Chondrocyte (in vitro differentiated cells): ENCODE results near the gene TTLL11. TPM values are rescaled to one million over a fixed set of nuclear protein-coding genes. Genes with fewer than 3 reads are reported as not detected.

Experiments
- DNase-seq: peaks from one replicate; pipeline ENCODE4 v3.0.0; 2021; ENCODE audit warnings: mixed read lengths, low spot score
- H3K27ac Mint-ChIP-seq: one replicate; pipeline ENCODE4 v1.8.0; 2021; ENCODE audit warnings: mild to moderate bottlenecking, moderate library complexity, mixed read lengths; ENCODE audit not compliant: unreplicated experiment
- H3K27me3 Mint-ChIP-seq: 2 replicates; pipeline ENCODE4 v1.8.0; 2021; ENCODE audit warnings: low read depth, mixed read lengths
- H3K36me3 Mint-ChIP-seq: 2 replicates; pipeline ENCODE4 v1.8.0; 2021; ENCODE audit warnings: low read depth, mixed read lengths
- H3K4me1 Mint-ChIP-seq: 2 replicates; pipeline ENCODE4 v1.8.0; 2021; ENCODE audit warnings: low read depth, mild to moderate bottlenecking, mixed read lengths
- H3K4me3 Mint-ChIP-seq: one replicate; pipeline ENCODE4 v1.8.0; 2021; ENCODE audit warnings: mild to moderate bottlenecking, moderate library complexity, mixed read lengths; ENCODE audit not compliant: unreplicated experiment
- H3K9me3 Mint-ChIP-seq: 2 replicates; pipeline ENCODE4 v1.8.0; 2021; ENCODE audit warnings: low read depth, mixed read lengths
- CTCF ChIP-seq: fragments of 200-600 bp; sonication (generic); IDR thresholded peaks from 2 replicates; pipeline ENCODE4 v1.5.0; 2021; ENCODE audit warnings: antibody characterized with exemption, mild to moderate bottlenecking, moderate library complexity
- total RNA-seq: library from RNA; stranded (reverse); gene quantifications from 3 replicates; pipeline ENCODE4 v1.2.1, GENCODE V29; 2021

The TTLL11 gene
- total RNA-seq, 1 donor from 2014 or later = 9.1 TPM

DNA sequence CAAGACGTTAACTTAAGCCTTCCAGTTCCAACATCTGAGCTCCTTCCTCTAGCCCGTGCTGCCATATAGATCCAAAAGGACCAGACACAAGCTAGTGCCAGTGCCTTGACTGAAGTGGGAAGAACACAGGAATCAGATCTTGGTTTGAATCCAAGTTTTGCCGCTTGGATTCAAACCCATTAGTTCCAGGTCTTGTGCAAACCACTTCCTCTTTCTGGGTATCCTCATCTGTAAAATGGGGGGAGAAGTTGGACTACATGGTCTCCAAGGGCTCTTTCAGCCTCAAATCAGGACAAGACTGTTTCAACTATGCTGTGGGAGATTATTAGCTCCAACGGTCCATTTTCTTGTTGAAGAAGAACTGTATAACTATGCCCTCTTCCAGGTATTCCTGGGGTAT is 32.6 kb downstream of the TTLL11 start:
- no peaks in the 10 kb centered on the region for H3K27me3 Mint-ChIP-seq

GRCh38 chr9:122059955-122060324 is 33.2 kb downstream of the TTLL11 start:
- no peaks in the 10 kb centered on the region for H3K36me3 Mint-ChIP-seq
- H3K4me1 Mint-ChIP-seq = peaks cover 20% of the 10 kb centered on the region
- H3K27ac Mint-ChIP-seq = no peak overlapping the region
- no peak overlapping the region for H3K4me3 Mint-ChIP-seq
- no peaks in the 10 kb centered on the region for H3K27me3 Mint-ChIP-seq
- H3K9me3 Mint-ChIP-seq = no peaks in the 10 kb centered on the region
- TF ChIP-seq CTCF = no peak
- no peak for DNase-seq

More for the DNA sequence above, 32.6 kb downstream of the TTLL11 start:
- no peaks in the 10 kb centered on the region for H3K36me3 Mint-ChIP-seq
- no peak overlapping the region for H3K27ac Mint-ChIP-seq
- no peak for TF ChIP-seq CTCF
- DNase-seq = no peak
- H3K9me3 Mint-ChIP-seq = no peaks in the 10 kb centered on the region
- no peak overlapping the region for H3K4me3 Mint-ChIP-seq
- H3K4me1 Mint-ChIP-seq = peaks cover 22% of the 10 kb centered on the region

GRCh38 chr9:122059214-122059954 is 33.7 kb downstream of the TTLL11 start:
- H3K36me3 Mint-ChIP-seq = no peaks in the 10 kb centered on the region

DNA sequence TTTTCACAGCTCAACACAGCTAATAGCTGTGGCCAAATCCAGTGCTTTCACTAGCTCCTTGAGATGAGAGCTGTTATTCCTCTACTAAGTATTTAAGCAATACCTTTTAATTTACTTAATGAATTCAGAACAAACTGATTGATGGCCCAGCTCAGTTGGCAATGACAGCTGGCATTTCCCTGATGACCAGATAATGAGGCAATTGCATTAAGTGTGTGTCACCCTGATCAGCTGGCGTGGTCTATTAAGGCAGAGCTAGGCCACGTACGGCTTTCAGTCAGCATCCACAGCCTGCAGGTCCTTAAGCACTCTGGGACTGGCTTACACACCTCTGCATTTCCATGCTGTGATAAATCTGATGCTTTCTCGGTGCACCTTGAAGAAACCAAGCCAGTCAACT is 34.4 kb downstream of the TTLL11 start:
- H3K9me3 Mint-ChIP-seq = no peaks in the 10 kb centered on the region
- TF ChIP-seq CTCF = no peak
- H3K27ac Mint-ChIP-seq = no peak overlapping the region
- H3K27me3 Mint-ChIP-seq = no peaks in the 10 kb centered on the region
- no peak for DNase-seq
- H3K4me1 Mint-ChIP-seq = peaks cover 16% of the 10 kb centered on the region
- H3K4me3 Mint-ChIP-seq = no peak overlapping the region
- no peaks in the 10 kb centered on the region for H3K36me3 Mint-ChIP-seq

More at GRCh38 chr9:122059214-122059954, 33.7 kb downstream of the TTLL11 start:
- no peak for TF ChIP-seq CTCF
- no peak for DNase-seq
- Mint-ChIP-seq H3K9me3 (no peaks in the 10 kb centered on the region), H3K27me3 (no peaks in the 10 kb centered on the region), H3K4me3 (no peak overlapping the region), H3K4me1 (peaks cover 17% of the 10 kb centered on the region), H3K27ac (no peak overlapping the region)

GRCh38 chr9:122058051-122058450 is 35.1 kb downstream of the TTLL11 start:
- no peak for TF ChIP-seq CTCF
- no peak overlapping the region for H3K27ac Mint-ChIP-seq
- no peaks in the 10 kb centered on the region for H3K27me3 Mint-ChIP-seq
- H3K9me3 Mint-ChIP-seq = no peaks in the 10 kb centered on the region
- no peaks in the 10 kb centered on the region for H3K36me3 Mint-ChIP-seq
- no peak overlapping the region for H3K4me3 Mint-ChIP-seq
- DNase-seq = no peak
- peaks cover 16% of the 10 kb centered on the region for H3K4me1 Mint-ChIP-seq
